ENCODE measurements around the gene PRIMPOL.
"Not testable (repeated sequence)": the region's sequence is repeated elsewhere in the genome, so short reads cannot be mapped to it uniquely, and the experiment has no call there.

The PRIMPOL gene

GRCh38 chr4:184649026-184649970, at the start of gene PRIMPOL, which contains the start of gene CASP3:
TSS of gene PRIMPOL (plus strand) at chr4:184649738. CDS start at chr4:184657141, 7,403 bp downstream.
TSS of gene CASP3 (minus strand) at chr4:184649447. CDS start at chr4:184638453, 10,994 bp downstream.
- no peak within 1 kb of the TSS for H2AFZ ChIP-seq (ENCODE audit: low read depth, low read length)
- TF ChIP-seq EZH2phosphoT487 (IDR thresholded peaks at IDR 0.05; ENCODE audit: low read depth) (no peak), CTCF (IDR thresholded peaks at IDR 0.05; ENCODE audit: low read depth, low read length) (no peak)
- H3K79me2 ChIP-seq (ENCODE audit: low read length): peaks cover 41% of the 10 kb centered on the region

DNA sequence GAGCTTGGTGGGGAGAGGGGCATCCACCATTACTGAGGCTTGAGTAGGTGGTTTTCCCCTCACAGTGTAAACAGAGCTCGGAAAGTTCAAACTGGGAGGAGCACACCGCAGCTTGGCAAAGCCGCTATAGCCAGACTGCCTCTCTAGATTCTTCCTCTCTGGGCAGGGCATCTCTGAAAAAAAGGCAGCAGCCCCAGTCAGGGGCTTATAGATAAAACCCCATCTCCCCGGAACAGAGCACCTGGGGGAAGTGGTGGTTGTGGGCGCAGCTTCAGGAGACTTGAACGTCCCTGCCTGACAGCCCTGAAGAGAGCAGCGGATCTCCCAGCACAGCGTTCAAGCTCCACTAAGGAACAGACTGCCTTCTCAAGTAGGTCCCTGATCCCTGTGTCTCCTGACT, 48.6 kb upstream of the PRIMPOL start:
- not testable (repeated sequence) for H3K27ac ChIP-seq (ENCODE audit: low read length)

More at GRCh38 chr4:184649026-184649970, at the start of gene PRIMPOL, which contains the start of gene CASP3:
- H3K9ac ChIP-seq (ENCODE audit: low read length): peak within 1 kb of the TSS; percentile 87
- peak within 1 kb of the TSS; percentile 90 for H3K4me3 ChIP-seq (ENCODE audit: low read length)
- no peaks in the 10 kb centered on the region for H3K27me3 ChIP-seq (ENCODE audit: low read depth, low read length)
- peaks cover 9% of the 10 kb centered on the region; the same call in 1 of the 2 replicates for H4K20me1 ChIP-seq (ENCODE audit: insufficient read depth, low read length)
- peak within 1 kb of the TSS; percentile 42 for H3K27ac ChIP-seq (ENCODE audit: low read length)
- H3K4me1 ChIP-seq (ENCODE audit: low read length): peaks cover 7% of the 10 kb centered on the region; the same call in 1 of the 2 replicates
- H3K36me3 ChIP-seq (replicated peaks; ENCODE audit: low read depth, low read length): no peaks in the 10 kb centered on the region
- peak within 1 kb of the TSS; percentile 74 for H3K4me2 ChIP-seq (ENCODE audit: low read length)
- no peaks in the 10 kb centered on the region for H3K9me3 ChIP-seq (ENCODE audit: insufficient read depth, low read length)

GRCh38 chr4:184602857-184603256, 46.7 kb upstream of the PRIMPOL start:
- H3K27me3 ChIP-seq (ENCODE audit: low read depth, low read length): not testable (repeated sequence)

More for the DNA sequence above, 48.6 kb upstream of the PRIMPOL start:
- H3K4me3 ChIP-seq (ENCODE audit: low read length); H3K4me1 ChIP-seq (ENCODE audit: low read length); H3K27me3 ChIP-seq (ENCODE audit: low read depth, low read length); H2AFZ ChIP-seq (ENCODE audit: low read depth, low read length); H3K79me2 ChIP-seq (ENCODE audit: low read length); H3K36me3 ChIP-seq (replicated peaks; ENCODE audit: low read depth, low read length); H3K4me2 ChIP-seq (ENCODE audit: low read length); H4K20me1 ChIP-seq (ENCODE audit: insufficient read depth, low read length); H3K9me3 ChIP-seq (ENCODE audit: insufficient read depth, low read length); H3K9ac ChIP-seq (ENCODE audit: low read length): not testable (repeated sequence)

GRCh38 chr4:184607429-184607828, 42.1 kb upstream of the PRIMPOL start:
- H3K27ac ChIP-seq (ENCODE audit: low read length); H3K36me3 ChIP-seq (replicated peaks; ENCODE audit: low read depth, low read length); H4K20me1 ChIP-seq (ENCODE audit: insufficient read depth, low read length); H3K79me2 ChIP-seq (ENCODE audit: low read length); H2AFZ ChIP-seq (ENCODE audit: low read depth, low read length); H3K9me3 ChIP-seq (ENCODE audit: insufficient read depth, low read length); H3K9ac ChIP-seq (ENCODE audit: low read length); H3K4me3 ChIP-seq (ENCODE audit: low read length); H3K4me1 ChIP-seq (ENCODE audit: low read length); H3K4me2 ChIP-seq (ENCODE audit: low read length); H3K27me3 ChIP-seq (ENCODE audit: low read depth, low read length): not testable (repeated sequence)

More at GRCh38 chr4:184602857-184603256, 46.7 kb upstream of the PRIMPOL start:
- not testable (repeated sequence) for H3K79me2 ChIP-seq (ENCODE audit: low read length); H2AFZ ChIP-seq (ENCODE audit: low read depth, low read length); H3K9me3 ChIP-seq (ENCODE audit: insufficient read depth, low read length); H3K4me3 ChIP-seq (ENCODE audit: low read length); H3K4me2 ChIP-seq (ENCODE audit: low read length); H3K27ac ChIP-seq (ENCODE audit: low read length); H3K36me3 ChIP-seq (replicated peaks; ENCODE audit: low read depth, low read length); H3K9ac ChIP-seq (ENCODE audit: low read length); H3K4me1 ChIP-seq (ENCODE audit: low read length); H4K20me1 ChIP-seq (ENCODE audit: insufficient read depth, low read length)

DNA sequence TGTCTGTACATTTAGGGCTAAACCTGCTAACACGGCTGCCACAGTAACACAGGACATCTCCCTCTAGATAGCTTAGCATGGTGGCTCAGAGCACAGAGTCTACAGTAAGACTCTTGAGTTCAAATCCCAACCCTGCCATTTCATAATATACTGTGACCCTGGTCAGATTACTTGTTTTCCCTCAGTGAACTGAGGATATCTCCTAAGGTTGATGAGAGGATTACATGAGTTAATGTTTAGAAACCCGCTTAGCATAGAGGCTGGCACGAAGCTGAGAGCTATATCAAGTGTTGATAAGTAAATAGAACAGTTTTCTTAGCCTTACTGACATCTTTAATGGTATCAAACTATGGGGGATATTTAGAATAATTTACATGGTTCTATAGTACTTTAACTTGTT, 37.5 kb upstream of the PRIMPOL start:
- TF ChIP-seq EZH2phosphoT487 (IDR thresholded peaks at IDR 0.05; ENCODE audit: low read depth) (no peak), CTCF (IDR thresholded peaks at IDR 0.05; ENCODE audit: low read depth, low read length) (no peak)
- Histone ChIP-seq H3K79me2 (ENCODE audit: low read length) (no peaks in the 10 kb centered on the region), H3K9me3 (ENCODE audit: insufficient read depth, low read length) (no peaks in the 10 kb centered on the region), H3K4me1 (ENCODE audit: low read length) (peaks cover 8% of the 10 kb centered on the region), H3K36me3 (replicated peaks; ENCODE audit: low read depth, low read length) (no peaks in the 10 kb centered on the region), H3K27me3 (ENCODE audit: low read depth, low read length) (no peaks in the 10 kb centered on the region), H4K20me1 (ENCODE audit: insufficient read depth, low read length) (no peaks in the 10 kb centered on the region), H3K27ac (ENCODE audit: low read length) (no peak overlapping the region), H2AFZ (ENCODE audit: low read depth, low read length) (no peak overlapping the region), H3K4me2 (ENCODE audit: low read length) (no peak overlapping the region), H3K4me3 (ENCODE audit: low read length) (no peak overlapping the region), H3K9ac (ENCODE audit: low read length) (no peak overlapping the region)
